HL-60/S4 (cell line): ENCODE results near the gene SPOCK3.

Experiments used
- in situ Hi-C: fragments of 300-500 bp; cut with MboI; formaldehyde crosslinking; loops from 2 replicates; pipeline ENCODE4 v1.14.3; 2022; ENCODE audit warnings: low sequenced_read_pairs

The SPOCK3 gene

DNA sequence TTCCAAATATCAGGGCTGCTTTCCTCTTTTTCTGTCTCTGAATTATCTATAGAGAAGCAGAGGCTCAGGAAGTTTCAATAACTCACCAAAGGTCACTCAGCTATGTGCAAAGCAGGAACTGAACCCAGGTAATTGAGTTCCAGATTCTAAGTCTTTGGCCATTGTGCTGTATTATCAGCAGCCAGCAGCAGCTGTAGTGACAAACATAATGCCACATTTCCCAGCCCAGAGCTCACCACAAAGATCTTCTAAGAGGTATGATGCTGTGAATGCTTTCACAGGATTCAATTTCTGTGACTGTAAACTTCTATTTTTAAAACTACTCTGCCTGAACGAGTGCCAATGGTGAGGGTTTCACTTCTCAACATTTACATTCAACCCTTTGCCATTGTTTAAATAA is 56.4 kb downstream of the SPOCK3 start:
- in situ Hi-C loops = no loop called here

DNA sequence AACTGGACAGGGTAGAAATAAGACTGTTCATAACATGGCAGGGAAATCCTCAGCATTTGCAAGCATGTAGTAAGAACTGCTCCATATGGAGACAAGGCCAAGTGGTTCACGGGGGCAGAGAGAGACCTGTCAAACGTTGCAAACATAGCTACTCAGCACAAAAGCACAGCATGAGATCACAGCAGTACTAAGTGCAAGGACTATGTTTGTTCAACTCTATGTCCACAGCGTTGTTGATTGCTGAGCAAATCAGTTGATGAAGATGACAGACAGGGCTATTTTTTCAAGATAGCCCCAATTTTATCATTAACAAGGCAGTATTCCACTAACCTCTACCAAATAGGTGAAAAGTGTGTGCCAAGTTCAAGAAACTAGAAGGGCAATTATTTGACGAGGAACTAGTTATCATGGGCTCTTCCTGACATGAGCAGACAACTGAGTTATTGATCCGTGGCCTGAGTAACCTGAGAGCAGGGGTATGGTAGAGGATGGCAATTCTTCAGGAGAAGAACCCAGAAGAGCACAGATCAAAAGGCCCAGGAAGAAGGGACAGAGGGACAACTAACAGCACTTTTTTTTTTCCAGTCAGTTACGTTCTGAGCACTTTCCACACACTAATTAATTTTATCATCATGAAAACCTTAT is 57.4 kb downstream of the SPOCK3 start:
- in situ Hi-C loops = no loop called here

GRCh38 chr4:167171928-167172327 is 62.4 kb downstream of the SPOCK3 start:
- in situ Hi-C loops = no loop called here

GRCh38 chr4:167168611-167169010 is 65.7 kb downstream of the SPOCK3 start:
- in situ Hi-C loops = no loop called here

DNA sequence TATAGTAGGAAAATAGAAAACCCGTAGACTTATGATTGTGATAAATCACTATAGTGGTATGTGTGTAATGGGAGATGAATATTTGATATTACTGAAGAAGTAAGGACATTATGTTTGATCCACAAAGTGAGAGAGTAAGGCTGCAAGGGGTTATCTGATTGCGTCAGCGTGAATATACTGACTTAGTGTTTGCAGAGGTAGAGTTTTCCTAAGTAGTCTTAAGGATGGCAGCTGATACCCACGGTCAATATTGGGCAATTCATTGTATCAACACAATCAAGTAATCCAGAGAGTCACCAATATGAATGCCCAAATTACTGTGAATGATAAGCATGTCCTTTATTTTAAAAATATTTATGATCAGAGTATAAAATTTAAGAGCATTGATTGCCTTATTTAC is 83.7 kb downstream of the SPOCK3 start:
- in situ Hi-C loops = no loop called here

DNA sequence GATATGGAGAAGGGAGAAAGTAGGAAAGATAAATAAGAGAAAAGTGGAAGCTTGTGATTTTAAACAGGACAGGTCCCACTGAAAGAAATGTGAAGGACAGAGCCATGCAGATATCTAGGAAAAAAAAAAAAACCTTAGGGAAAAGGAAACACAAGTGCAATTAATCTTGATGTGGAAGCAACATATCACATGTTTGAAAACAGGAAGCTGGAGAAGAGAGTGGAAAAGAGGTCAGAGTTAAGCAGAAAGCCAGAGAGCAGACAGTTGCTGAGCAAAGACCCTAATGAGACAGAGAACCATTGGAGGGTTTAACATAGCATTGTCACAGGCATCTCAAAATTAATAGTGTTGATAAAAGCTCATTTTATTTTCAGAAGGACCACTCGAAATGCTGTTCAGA is 89.7 kb downstream of the SPOCK3 start:
- in situ Hi-C loops = no loop called here

DNA sequence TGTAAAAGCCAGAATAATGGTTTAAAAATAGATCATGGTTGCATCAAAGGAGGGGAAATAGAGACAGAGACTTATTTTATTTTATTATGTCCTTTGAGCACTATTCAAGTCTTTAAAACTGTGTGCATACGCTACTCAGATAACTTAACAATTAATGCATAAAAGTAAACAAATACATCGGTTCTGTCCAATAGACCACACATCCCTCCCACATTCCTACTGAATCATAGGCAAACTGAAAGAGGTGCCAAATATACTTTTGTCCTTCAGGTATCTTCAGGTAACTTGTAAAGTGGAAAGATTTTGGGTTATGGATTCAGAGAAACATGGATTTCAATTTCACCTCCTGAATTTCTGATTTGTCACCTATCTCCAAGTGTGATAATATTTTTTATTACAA is 91.3 kb downstream of the SPOCK3 start:
- in situ Hi-C loops = no loop called here

DNA sequence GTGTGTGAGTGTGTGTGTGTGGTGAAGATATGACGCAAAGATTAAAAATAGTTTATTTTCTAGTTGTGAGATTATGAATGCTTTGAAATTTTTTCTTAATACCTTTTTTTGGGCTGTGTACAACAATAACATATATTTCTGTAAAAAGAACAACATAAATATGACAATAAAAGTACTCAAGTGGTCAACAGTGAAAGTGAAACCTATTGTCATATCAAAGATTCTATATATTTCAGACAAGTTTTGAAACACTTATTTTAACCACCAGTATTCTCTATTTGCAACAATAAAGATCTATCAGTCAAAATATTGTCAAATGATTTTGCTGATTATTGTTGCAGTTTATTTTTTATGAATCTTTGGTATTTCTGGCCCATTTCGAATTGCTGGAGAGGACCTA is 98.0 kb downstream of the SPOCK3 start:
- in situ Hi-C loops = no loop called here

DNA sequence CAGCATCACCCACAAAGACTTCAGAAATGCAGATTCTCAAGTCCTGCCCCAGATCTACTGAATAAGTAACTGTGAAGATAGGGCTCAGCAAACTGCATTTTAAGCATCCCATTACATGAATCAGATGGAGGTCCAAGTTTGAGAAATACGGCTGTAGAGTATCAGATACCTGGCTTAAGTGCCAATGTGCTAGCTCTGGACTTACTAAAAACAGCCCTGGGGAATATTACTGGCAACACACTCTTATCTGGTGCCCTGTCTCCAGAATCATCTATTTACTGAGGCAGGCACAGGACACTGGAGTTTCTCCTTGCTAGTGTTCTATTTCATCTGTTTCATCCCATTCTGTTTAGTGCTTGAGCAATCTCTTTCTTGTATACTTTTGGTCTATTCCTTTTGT is 105.1 kb downstream of the SPOCK3 start:
- in situ Hi-C loops = no loop called here

- in situ Hi-C loops = no loop called here
Observed at GRCh38 chr4:167119392-167119791, 114.9 kb downstream of the SPOCK3 start.

DNA sequence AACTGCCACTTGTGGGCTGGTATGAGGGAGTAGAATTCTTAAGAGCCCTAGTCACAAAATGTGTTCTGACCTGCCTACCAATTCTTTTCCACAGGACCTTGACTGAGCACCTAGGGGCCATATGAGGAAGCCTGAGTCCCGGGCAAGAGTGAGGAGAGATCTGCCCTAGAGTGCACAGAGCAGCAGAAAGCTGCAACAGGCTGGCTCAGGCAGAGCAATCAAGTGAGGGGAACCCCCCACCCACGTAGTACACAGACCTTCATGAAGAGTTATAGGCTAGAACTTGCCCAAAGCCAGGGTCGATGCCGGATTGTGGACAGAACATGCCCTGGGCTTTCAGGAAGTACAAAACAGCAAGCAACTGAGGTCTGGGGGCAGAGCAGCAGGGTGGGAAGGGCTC is 117.0 kb downstream of the SPOCK3 start:
- in situ Hi-C loops = no loop called here

DNA sequence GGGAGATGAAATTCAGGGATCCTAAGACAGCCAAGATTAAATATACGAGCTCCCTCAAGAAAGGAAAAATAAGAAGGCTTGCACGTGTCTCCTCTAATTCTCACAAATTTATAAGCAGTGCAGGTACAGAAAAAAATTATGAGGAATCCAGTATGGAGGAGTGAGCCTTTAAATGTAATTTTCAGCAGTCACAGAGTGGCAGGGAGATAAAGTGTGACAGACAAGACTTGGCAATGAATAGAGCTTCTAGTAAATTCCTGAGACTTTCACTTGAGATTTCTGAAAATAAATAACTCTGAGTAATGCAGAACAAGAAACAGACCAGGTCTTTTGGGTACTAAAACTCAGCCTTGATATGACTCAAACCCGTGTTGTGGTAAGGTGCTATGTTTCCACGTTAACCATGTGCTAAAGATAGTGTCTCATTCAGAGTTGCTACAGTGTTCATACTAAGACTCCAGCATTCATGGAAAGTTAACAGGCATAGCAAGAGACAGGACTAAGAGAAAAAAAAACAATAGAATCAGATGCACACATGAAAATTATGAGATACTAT is 119.8 kb downstream of the SPOCK3 start:
- in situ Hi-C loops = no loop called here

GRCh38 chr4:167111622-167112021 is 122.7 kb downstream of the SPOCK3 start:
- in situ Hi-C loops = no loop called here

DNA sequence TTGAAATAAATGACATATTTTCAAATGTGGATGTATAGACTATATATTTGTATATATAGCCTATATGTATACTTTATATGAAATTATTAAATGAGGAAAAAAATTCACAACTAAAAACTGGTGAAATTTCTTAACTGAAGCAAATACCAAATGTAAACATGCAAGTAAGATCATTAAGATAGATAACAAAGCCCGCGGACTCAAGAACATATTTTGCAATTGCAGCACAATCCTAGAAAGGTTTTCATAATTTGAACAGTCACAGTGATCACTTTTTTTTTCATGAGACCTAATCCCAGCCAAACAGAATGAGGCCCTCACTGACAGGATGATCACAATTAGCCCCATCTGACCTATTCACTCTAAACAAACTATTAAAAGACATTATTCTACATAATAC is 123.2 kb downstream of the SPOCK3 start:
- in situ Hi-C loops = no loop called here

GRCh38 chr4:167109859-167110258 is 124.4 kb downstream of the SPOCK3 start:
- in situ Hi-C loops = no loop called here

DNA sequence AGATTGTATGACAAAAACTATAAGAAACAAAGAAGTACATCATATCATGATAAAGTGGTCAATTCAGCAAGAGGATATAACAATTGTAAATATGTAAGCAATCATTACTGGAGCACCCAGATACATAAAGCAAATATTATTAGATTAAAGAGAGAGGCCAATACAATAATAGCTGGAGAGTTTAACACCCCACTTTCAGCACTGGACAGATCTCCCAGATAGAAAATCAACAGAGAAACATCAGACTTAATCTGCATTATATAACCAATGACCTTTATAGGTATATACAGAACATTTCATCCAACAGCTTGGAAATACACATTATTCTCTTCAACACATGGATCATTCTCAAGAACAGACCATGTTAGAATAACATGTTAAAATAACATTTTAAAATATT is 128.4 kb downstream of the SPOCK3 start:
- in situ Hi-C loops = no loop called here

- in situ Hi-C loops = no loop called here
Observed at GRCh38 chr4:167102475-167102874, 131.8 kb downstream of the SPOCK3 start.

GRCh38 chr4:167101035-167101434 is 133.3 kb downstream of the SPOCK3 start:
- in situ Hi-C loops = no loop called here

- in situ Hi-C loops = no loop called here
Observed at GRCh38 chr4:167100120-167100519, 134.2 kb downstream of the SPOCK3 start.

DNA sequence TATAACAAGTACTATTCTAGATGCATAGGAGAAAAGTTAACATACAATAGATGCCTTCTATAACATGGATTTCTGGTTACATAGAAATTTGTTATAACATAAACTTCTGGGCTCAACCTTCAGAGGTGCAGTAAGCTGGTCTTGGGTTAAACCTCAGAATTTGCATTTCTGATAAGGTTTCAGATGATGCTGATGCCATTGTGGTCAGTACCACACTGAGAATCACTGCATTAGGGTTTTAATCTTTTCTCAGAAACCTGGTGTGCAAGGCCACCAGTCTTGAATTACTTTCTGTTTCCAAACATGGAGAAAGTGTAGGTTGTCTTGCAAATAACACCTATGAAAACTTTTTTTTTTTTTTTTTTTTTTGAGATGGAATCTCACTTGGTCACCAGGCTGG is 146.2 kb downstream of the SPOCK3 start:
- in situ Hi-C loops = no loop called here

GRCh38 chr4:167084321-167084720 is 150.0 kb downstream of the SPOCK3 start:
- in situ Hi-C loops = no loop called here

- in situ Hi-C loops = no loop called here
Observed at GRCh38 chr4:167079762-167080161, 154.5 kb downstream of the SPOCK3 start.

- in situ Hi-C loops = no loop called here
Observed at GRCh38 chr4:167052631-167053091, 181.6 kb downstream of the SPOCK3 start.
